ENCODE data around the gene LIPI.

- TF ChIP-seq EZH2 (IDR thresholded peaks at IDR 0.05; ENCODE audit: borderline replicate concordance, insufficient read depth, low read length, poor library complexity, severe bottlenecking) (no peak), POLR2AphosphoS5 (IDR thresholded peaks at IDR 0.05) (no peak), CTCF (IDR thresholded peaks at IDR 0.05; ENCODE audit: poor library complexity, severe bottlenecking) (no peak), TAF1 (IDR thresholded peaks at IDR 0.05; ENCODE audit: low read depth) (no peak), REST (IDR thresholded peaks at IDR 0.05; ENCODE audit: borderline replicate concordance) (no peak)
Measured at GRCh38 chr21:14235101-14235500, 24.3 kb upstream of the LIPI start.

Measured in neural cell (in vitro differentiated cells).